Neural cell (in vitro differentiated cells): Measurements from ENCODE around the gene SET. TPM values are rescaled to one million over a fixed set of nuclear protein-coding genes. Genes with fewer than 3 reads are reported as not detected.

Experiments
- H2AFZ ChIP-seq: fragments of 200-600, 300-800 bp; sonication (generic), shearing (Covaris generic); 2 replicates; pipeline ENCODE4 v1.6.0; 2014; ENCODE audit warnings: low read depth, mild to moderate bottlenecking, antibody characterized with exemption, low read length, moderate library complexity
- H3F3A ChIP-seq: fragments of 200-600 bp; shearing (Covaris generic); 2 replicates; pipeline ENCODE4 v1.6.1; 2016; ENCODE audit warnings: mild to moderate bottlenecking, moderate library complexity, mixed read lengths, antibody characterized with exemption, low read length; ENCODE audit not compliant: insufficient read depth, poor library complexity, severe bottlenecking
- H3K27ac ChIP-seq: fragments of 200-600, 300-800 bp; sonication (generic), shearing (Covaris generic); 2 replicates; pipeline ENCODE4 v1.5.1; 2014; ENCODE audit warnings: mild to moderate bottlenecking, low read length, moderate library complexity
- H3K27me3 ChIP-seq: fragments of 300-800, 200-600 bp; sonication (generic), shearing (Covaris generic); 2 replicates; pipeline ENCODE4 v1.6.0; 2014; ENCODE audit warnings: mild to moderate bottlenecking, low read depth, low read length, moderate library complexity; ENCODE audit not compliant: insufficient read depth
- H3K36me3 ChIP-seq: fragments of 300-800, 200-600 bp; sonication (generic), shearing (Covaris generic); 2 replicates; pipeline ENCODE4 v1.5.1; 2014; ENCODE audit warnings: mild to moderate bottlenecking, antibody characterized with exemption, low read length, moderate library complexity; ENCODE audit not compliant: insufficient read depth
- H3K4me2 ChIP-seq: fragments of 300-800, 200-600 bp; sonication (generic), shearing (Covaris generic); 2 replicates; pipeline ENCODE4 v1.6.0; 2014; ENCODE audit warnings: mild to moderate bottlenecking, low read length
- H3K4me3 ChIP-seq: fragments of 300-800, 200-600 bp; sonication (generic), shearing (Covaris generic); 2 replicates; pipeline ENCODE4 v1.5.1; 2014; ENCODE audit warnings: mild to moderate bottlenecking, low read length, moderate library complexity
- H3K79me2 ChIP-seq: fragments of 200-600 bp; shearing (Covaris generic); replicated peaks from 2 replicates; pipeline ENCODE4 v1.6.0; 2014; ENCODE audit warnings: mild to moderate bottlenecking, low read length, moderate library complexity; ENCODE audit not compliant: insufficient read depth
- H3K9ac ChIP-seq: fragments of 300-800, 200-600 bp; sonication (generic), shearing (Covaris generic); 2 replicates; pipeline ENCODE4 v1.6.1; 2016; ENCODE audit warnings: mild to moderate bottlenecking, low read length, mixed read lengths
- H3K9me2 ChIP-seq: fragments of 200-600 bp; shearing (Covaris generic); 2 replicates; pipeline ENCODE4 v1.6.1; 2016; ENCODE audit warnings: mild to moderate bottlenecking, low read length, mixed read lengths; ENCODE audit not compliant: insufficient read depth
- H3K9me3 ChIP-seq: fragments of 200-600, 300-800 bp; sonication (generic), shearing (Covaris generic); 2 replicates; pipeline ENCODE4 v1.6.1; 2016; ENCODE audit warnings: mild to moderate bottlenecking, mixed run types, low read length, moderate library complexity, mixed read lengths
- H4K20me1 ChIP-seq: fragments of 200-600 bp; shearing (Covaris generic); 2 replicates; pipeline ENCODE4 v1.6.1; 2016; ENCODE audit warnings: mild to moderate bottlenecking, mixed run types; ENCODE audit not compliant: insufficient read depth
- CTCF ChIP-seq: fragments of 450-650 bp; IDR thresholded peaks from 2 replicates; pipeline ENCODE4 v1.5.1; 2014; ENCODE audit warnings: antibody characterized with exemption, mild to moderate bottlenecking, moderate library complexity; ENCODE audit not compliant: poor library complexity, severe bottlenecking
- EP300 ChIP-seq: fragments of 450-650 bp; conservative IDR thresholded peaks from 2 replicates; pipeline ENCODE4 v1.6.1; 2014; ENCODE audit warnings: antibody characterized with exemption, mild to moderate bottlenecking, moderate library complexity; ENCODE audit not compliant: poor library complexity, severe bottlenecking
- EZH2 ChIP-seq: fragments of 200-600, 300-800 bp; shearing (Covaris generic), sonication (generic); IDR thresholded peaks from 2 replicates; pipeline ENCODE4 v1.6.1; 2014; ENCODE audit warnings: antibody characterized with exemption, low read length, borderline replicate concordance, mild to moderate bottlenecking; ENCODE audit not compliant: insufficient read depth, poor library complexity, severe bottlenecking
- MXI1 ChIP-seq: fragments of 450-650 bp; conservative IDR thresholded peaks from 2 replicates; pipeline ENCODE4 v1.6.1; 2014; ENCODE audit warnings: antibody characterized with exemption, mild to moderate bottlenecking; ENCODE audit not compliant: poor library complexity, severe bottlenecking
- POLR2AphosphoS5 ChIP-seq: IDR thresholded peaks from 2 replicates; pipeline ENCODE4 v1.6.1; 2012
- RAD21 ChIP-seq: fragments of 450-650 bp; conservative IDR thresholded peaks from 2 replicates; pipeline ENCODE4 v1.6.1; 2014; ENCODE audit warnings: antibody characterized with exemption, mild to moderate bottlenecking, moderate library complexity
- SMC3 ChIP-seq: fragments of 450-650 bp; conservative IDR thresholded peaks from 2 replicates; pipeline ENCODE4 v1.6.1; 2014; ENCODE audit warnings: antibody characterized with exemption, mild to moderate bottlenecking, moderate library complexity; ENCODE audit not compliant: poor library complexity
- TAF1 ChIP-seq: IDR thresholded peaks from 2 replicates; pipeline ENCODE4 v1.6.1; 2012; ENCODE audit warnings: low read depth
- polyA plus RNA-seq: library from polyadenylated mRNA; depleted of rRNA; stranded (reverse); fragments of >200 nt; gene quantifications from 2 replicates; pipeline ENCODE4 v1.2.3, GENCODE V29; 2014
- TF ChIP-seq, protein P1 (sequence below): IDR thresholded peaks from 2 replicates; pipeline ENCODE4 v1.6.1; 2012; ENCODE audit warnings: borderline replicate concordance

SET gene
- polyA plus RNA-seq, 1 donor from 2014 or later: 855 TPM

DNA sequence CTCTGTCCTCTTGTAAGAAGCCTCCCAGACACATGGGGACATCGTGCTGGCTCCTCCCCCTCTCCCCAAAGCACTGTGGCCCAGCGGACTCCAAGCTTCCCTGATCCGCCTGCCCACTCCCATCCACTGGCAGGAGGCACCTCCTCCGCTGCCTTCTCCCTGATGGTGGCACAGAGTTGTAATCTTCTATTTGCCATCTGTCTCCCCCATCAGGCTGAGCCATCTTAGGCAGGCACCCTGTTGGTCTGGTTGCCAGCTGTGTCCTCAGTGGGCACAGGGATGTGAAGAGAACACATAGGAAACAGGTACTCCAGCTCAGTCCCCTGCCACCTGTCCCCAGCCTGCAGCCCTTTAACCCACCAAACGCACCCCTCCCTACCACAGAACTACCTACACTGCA is 40.3 kb downstream of the SET start:
- no peaks in the 10 kb centered on the region for H3K36me3 ChIP-seq
- H3K9me3 ChIP-seq: no peaks in the 10 kb centered on the region
- H3K27ac ChIP-seq: no peak overlapping the region
- no peak for TF ChIP-seq RAD21
- TF ChIP-seq CTCF: no peak
- no peak for TF ChIP-seq TAF1
- no peak for TF ChIP-seq EZH2
- no peak for TF ChIP-seq EP300
- TF ChIP-seq MXI1: no peak
- no peak for TF ChIP-seq POLR2AphosphoS5
- TF ChIP-seq SMC3: no peak
- TF ChIP-seq, protein P1, sequence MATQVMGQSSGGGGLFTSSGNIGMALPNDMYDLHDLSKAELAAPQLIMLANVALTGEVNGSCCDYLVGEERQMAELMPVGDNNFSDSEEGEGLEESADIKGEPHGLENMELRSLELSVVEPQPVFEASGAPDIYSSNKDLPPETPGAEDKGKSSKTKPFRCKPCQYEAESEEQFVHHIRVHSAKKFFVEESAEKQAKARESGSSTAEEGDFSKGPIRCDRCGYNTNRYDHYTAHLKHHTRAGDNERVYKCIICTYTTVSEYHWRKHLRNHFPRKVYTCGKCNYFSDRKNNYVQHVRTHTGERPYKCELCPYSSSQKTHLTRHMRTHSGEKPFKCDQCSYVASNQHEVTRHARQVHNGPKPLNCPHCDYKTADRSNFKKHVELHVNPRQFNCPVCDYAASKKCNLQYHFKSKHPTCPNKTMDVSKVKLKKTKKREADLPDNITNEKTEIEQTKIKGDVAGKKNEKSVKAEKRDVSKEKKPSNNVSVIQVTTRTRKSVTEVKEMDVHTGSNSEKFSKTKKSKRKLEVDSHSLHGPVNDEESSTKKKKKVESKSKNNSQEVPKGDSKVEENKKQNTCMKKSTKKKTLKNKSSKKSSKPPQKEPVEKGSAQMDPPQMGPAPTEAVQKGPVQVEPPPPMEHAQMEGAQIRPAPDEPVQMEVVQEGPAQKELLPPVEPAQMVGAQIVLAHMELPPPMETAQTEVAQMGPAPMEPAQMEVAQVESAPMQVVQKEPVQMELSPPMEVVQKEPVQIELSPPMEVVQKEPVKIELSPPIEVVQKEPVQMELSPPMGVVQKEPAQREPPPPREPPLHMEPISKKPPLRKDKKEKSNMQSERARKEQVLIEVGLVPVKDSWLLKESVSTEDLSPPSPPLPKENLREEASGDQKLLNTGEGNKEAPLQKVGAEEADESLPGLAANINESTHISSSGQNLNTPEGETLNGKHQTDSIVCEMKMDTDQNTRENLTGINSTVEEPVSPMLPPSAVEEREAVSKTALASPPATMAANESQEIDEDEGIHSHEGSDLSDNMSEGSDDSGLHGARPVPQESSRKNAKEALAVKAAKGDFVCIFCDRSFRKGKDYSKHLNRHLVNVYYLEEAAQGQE: no peak
- no peak overlapping the region for H3K4me2 ChIP-seq
- H4K20me1 ChIP-seq: no peaks in the 10 kb centered on the region
- no peaks in the 10 kb centered on the region for H3K79me2 ChIP-seq
- no peak overlapping the region for H3K9ac ChIP-seq
- no peaks in the 10 kb centered on the region for H3K9me2 ChIP-seq
- no peaks in the 10 kb centered on the region for H3K27me3 ChIP-seq
- H3F3A ChIP-seq: no peaks in the 10 kb centered on the region
- H2AFZ ChIP-seq: no peak overlapping the region
- no peak overlapping the region for H3K4me3 ChIP-seq

DNA sequence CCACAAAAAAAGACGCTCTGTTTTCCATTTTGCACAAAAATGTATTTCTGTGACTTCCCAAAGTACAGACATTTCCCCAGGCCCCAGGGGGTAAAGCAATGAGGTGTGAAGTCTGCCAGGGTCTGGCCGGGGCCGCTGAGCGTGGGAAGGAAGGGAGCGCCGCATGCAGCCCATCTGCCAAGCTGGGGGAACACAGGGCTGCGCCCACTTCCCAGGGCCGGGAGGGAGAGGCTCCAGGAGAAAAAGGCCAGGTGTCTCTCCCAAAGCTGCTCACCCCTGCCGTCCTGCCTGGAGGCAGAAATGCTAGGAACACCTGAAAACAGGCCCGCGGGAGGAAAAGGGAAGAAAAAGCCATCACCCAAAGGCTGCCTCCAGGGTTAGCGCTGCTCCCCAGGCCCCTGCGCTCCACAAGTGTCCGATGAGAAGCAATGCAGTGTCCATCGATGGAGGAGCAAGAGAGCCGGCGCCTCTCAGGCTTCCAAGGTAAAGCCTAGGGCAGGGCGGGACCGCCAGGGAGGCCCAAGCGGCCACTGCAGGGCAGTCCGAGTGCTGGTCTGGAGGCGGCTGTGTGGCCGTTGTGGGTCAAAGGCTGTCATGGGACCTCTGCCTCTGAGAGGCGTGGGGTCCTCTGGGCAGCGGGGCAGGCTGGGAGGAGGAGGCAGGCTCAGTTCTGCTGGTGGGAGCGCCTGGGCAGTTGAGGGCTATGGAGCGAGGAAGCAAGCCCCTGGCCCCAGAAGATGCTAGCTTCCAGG is 40.9 kb downstream of the SET start:
- H3K9me3 ChIP-seq: no peaks in the 10 kb centered on the region
- H3K9ac ChIP-seq: no peak overlapping the region
- H3K4me3 ChIP-seq: no peak overlapping the region
- no peaks in the 10 kb centered on the region for H3F3A ChIP-seq
- H4K20me1 ChIP-seq: no peaks in the 10 kb centered on the region
- no peaks in the 10 kb centered on the region for H3K79me2 ChIP-seq
- H3K4me2 ChIP-seq: no peak overlapping the region
- H3K27me3 ChIP-seq: no peaks in the 10 kb centered on the region
- TF ChIP-seq EP300: no peak
- TF ChIP-seq, protein P1: no peak
- TF ChIP-seq EZH2: no peak
- no peaks in the 10 kb centered on the region for H3K36me3 ChIP-seq
- no peak overlapping the region for H2AFZ ChIP-seq
- no peaks in the 10 kb centered on the region for H3K9me2 ChIP-seq
- H3K27ac ChIP-seq: no peak overlapping the region
